H9 (cell line): ENCODE results near the gene ADAMTSL2. TPM values are rescaled to one million over a fixed set of nuclear protein-coding genes. Genes with fewer than 3 reads are reported as not detected.

ENCODE experiments used
- DNase-seq: peaks from one replicate; pipeline ENCODE4 v3.0.0-alpha.2; 2017
- H2AFZ ChIP-seq: one replicate; pipeline ENCODE4 v1.6.1; 2013; ENCODE audit warnings: mild to moderate bottlenecking, low read length, control low read depth, moderate library complexity
- H2AK5ac ChIP-seq: 2 replicates; pipeline ENCODE4 v1.6.1; 2013; ENCODE audit warnings: low read length, control low read depth, mixed read lengths; ENCODE audit not compliant: insufficient read length
- H2BK120ac ChIP-seq: one replicate; pipeline ENCODE4 v1.6.1; 2013; ENCODE audit warnings: low read depth, mild to moderate bottlenecking, low read length, control low read depth, inconsistent platforms; ENCODE audit not compliant: poor library complexity, severe bottlenecking
- H2BK12ac ChIP-seq: 2 replicates; pipeline ENCODE4 v1.6.1; 2013; ENCODE audit warnings: low read length, control low read depth, mixed read lengths, low read depth; ENCODE audit not compliant: insufficient read length
- H2BK15ac ChIP-seq: 2 replicates; pipeline ENCODE4 v1.6.1; 2013; ENCODE audit warnings: low read depth, low read length, control low read depth
- H2BK20ac ChIP-seq: one replicate; pipeline ENCODE4 v1.6.1; 2013; ENCODE audit warnings: low read depth, mild to moderate bottlenecking, low read length, control low read depth, inconsistent platforms; ENCODE audit not compliant: poor library complexity, severe bottlenecking
- H2BK5ac ChIP-seq: 2 replicates; pipeline ENCODE4 v1.6.1; 2013; ENCODE audit warnings: low read length, control low read depth, mixed read lengths; ENCODE audit not compliant: insufficient read length
- H3K14ac ChIP-seq: 2 replicates; pipeline ENCODE4 v1.6.1; 2013; ENCODE audit warnings: low read length, control low read depth; ENCODE audit not compliant: insufficient read depth
- H3K18ac ChIP-seq: 2 replicates; pipeline ENCODE4 v1.6.1; 2013; ENCODE audit warnings: low read depth, mild to moderate bottlenecking, mixed read lengths, low read length, control low read depth; ENCODE audit not compliant: insufficient read length
- H3K23ac ChIP-seq: 2 replicates; pipeline ENCODE4 v1.6.1; 2013; ENCODE audit warnings: low read length, control low read depth, mixed read lengths, low read depth; ENCODE audit not compliant: insufficient read length
- H3K23me2 ChIP-seq: 2 replicates; pipeline ENCODE4 v1.6.1; 2013; ENCODE audit warnings: low read depth, mild to moderate bottlenecking, mixed read lengths, low read length, control low read depth; ENCODE audit not compliant: insufficient read length, poor library complexity, severe bottlenecking
- H3K27ac ChIP-seq: 2 replicates; pipeline ENCODE4 v1.5.1; 2013; ENCODE audit warnings: low read length, control low read depth, mixed read lengths, low read depth; ENCODE audit not compliant: insufficient read length
- H3K27me3 ChIP-seq: 2 replicates; pipeline ENCODE4 v1.6.1; 2013; ENCODE audit warnings: low read length, control low read depth, inconsistent platforms; ENCODE audit not compliant: insufficient read depth
- H3K4ac ChIP-seq: 2 replicates; pipeline ENCODE4 v1.6.1; 2013; ENCODE audit warnings: low read depth, mild to moderate bottlenecking, control low read depth, inconsistent platforms, low read length, moderate library complexity
- H3K4me1 ChIP-seq: 2 replicates; pipeline ENCODE4 v1.6.1; 2013; ENCODE audit warnings: low read length, control low read depth, inconsistent platforms; ENCODE audit not compliant: insufficient read depth
- H3K4me2 ChIP-seq: 2 replicates; pipeline ENCODE4 v1.6.1; 2013; ENCODE audit warnings: low read length, control low read depth, mixed read lengths; ENCODE audit not compliant: insufficient read length, insufficient read depth
- H3K56ac ChIP-seq: 2 replicates; pipeline ENCODE4 v1.6.1; 2013; ENCODE audit warnings: low read depth, mild to moderate bottlenecking, mixed read lengths, low read length, control low read depth; ENCODE audit not compliant: insufficient read length
- H3K79me1 ChIP-seq: 2 replicates; pipeline ENCODE4 v1.6.1; 2013; ENCODE audit warnings: low read depth, mild to moderate bottlenecking, moderate library complexity, low read length, control low read depth, inconsistent platforms; ENCODE audit not compliant: insufficient read depth, poor library complexity, severe bottlenecking
- H3K79me2 ChIP-seq: 2 replicates; pipeline ENCODE4 v1.6.1; 2013; ENCODE audit warnings: low read length, control low read depth, inconsistent platforms; ENCODE audit not compliant: insufficient read depth
- H3K9ac ChIP-seq: 2 replicates; pipeline ENCODE4 v1.6.1; 2013; ENCODE audit warnings: low read length, control low read depth, mixed read lengths; ENCODE audit not compliant: insufficient read length; ENCODE audit errors: extremely low read depth
- H3K9me3 ChIP-seq: one replicate; pipeline ENCODE4 v1.6.1; 2013; ENCODE audit warnings: low read depth, low read length, inconsistent platforms; ENCODE audit not compliant: control insufficient read depth
- H3T11ph ChIP-seq: one replicate; pipeline ENCODE4 v1.6.1; 2013; ENCODE audit warnings: mild to moderate bottlenecking, low read length, control low read depth, inconsistent platforms
- H4K20me1 ChIP-seq: one replicate; pipeline ENCODE4 v1.6.1; 2013; ENCODE audit not compliant: control insufficient read depth, insufficient read length, insufficient read depth
- H4K5ac ChIP-seq: 2 replicates; pipeline ENCODE4 v1.6.1; 2013; ENCODE audit warnings: low read depth, mild to moderate bottlenecking, mixed read lengths, low read length, control low read depth; ENCODE audit not compliant: insufficient read length
- H4K8ac ChIP-seq: replicated peaks from 2 replicates; pipeline ENCODE4 v1.6.1; 2013; ENCODE audit warnings: low read length, control low read depth, mixed read lengths, low read depth; ENCODE audit not compliant: insufficient read length
- H4K91ac ChIP-seq: 2 replicates; pipeline ENCODE4 v1.6.1; 2013; ENCODE audit warnings: low read depth, mild to moderate bottlenecking, moderate library complexity, mixed read lengths, low read length, control low read depth; ENCODE audit not compliant: insufficient read length
- H3K27ac Mint-ChIP-seq, 3 experiments: 2 replicates in 2 of 3; 3 replicates in 1 of 3; pipeline ENCODE4 v1.8.0; 2020 to 2021; ENCODE audit warnings: mixed read lengths in 3 of 3, mild to moderate bottlenecking in 1 of 3, moderate library complexity in 1 of 3
- H3K27me3 Mint-ChIP-seq: 2 replicates; pipeline ENCODE4 v1.8.0; 2021; ENCODE audit warnings: low read depth, mild to moderate bottlenecking, moderate library complexity, mixed read lengths
- H3K36me3 Mint-ChIP-seq, 3 experiments: 2 replicates in 2 of 3; 3 replicates in 1 of 3; pipeline ENCODE4 v1.8.0; 2020 to 2021; ENCODE audit warnings: low read depth in 3 of 3, mixed read lengths in 3 of 3; ENCODE audit not compliant: insufficient read depth in 1 of 3
- H3K4me1 Mint-ChIP-seq, 2 experiments: 2 replicates each; pipeline ENCODE4 v1.8.0; 2020; ENCODE audit warnings: mixed read lengths in 2 of 2
- H3K4me3 Mint-ChIP-seq, 2 experiments: 2 replicates in 1 of 2; 3 replicates in 1 of 2; pipeline ENCODE4 v1.8.0; 2020 to 2021; ENCODE audit warnings: mild to moderate bottlenecking in 2 of 2, mixed read lengths in 2 of 2, moderate library complexity in 1 of 2
- H3K9me3 Mint-ChIP-seq, 2 experiments: 2 replicates in 1 of 2; 3 replicates in 1 of 2; pipeline ENCODE4 v1.8.0; 2020; ENCODE audit warnings: mild to moderate bottlenecking in 2 of 2, mixed read lengths in 2 of 2, moderate library complexity in 1 of 2
- WGBS: extraction: QIAGEN DNeasy Blood & Tissue Kit; methylation state at CpG from one replicate; pipeline ENCODE4 v1.1.7; 2013; ENCODE audit warnings: missing lambda C conversion rate, low lambda C conversion rate, mixed read lengths; ENCODE audit not compliant: insufficient read length; ENCODE audit errors: extremely low coverage; 5-methylcytosine and 5-hydroxymethylcytosine counted together
- total RNA-seq: library from RNA; stranded (reverse); gene quantifications from 2 replicates; pipeline ENCODE4 v1.2.1, GENCODE V29; 2021
- TF ChIP-seq, protein P1 (sequence below): fragments of 200-600 bp; sonication (generic); conservative IDR thresholded peaks from 3 replicates; pipeline ENCODE4 v1.8.0; 2021; ENCODE audit warnings: antibody characterized with exemption, mild to moderate bottlenecking

The ADAMTSL2 gene
- total RNA-seq, 1 experiment from 2014 or later: 0.61 TPM

DNA sequence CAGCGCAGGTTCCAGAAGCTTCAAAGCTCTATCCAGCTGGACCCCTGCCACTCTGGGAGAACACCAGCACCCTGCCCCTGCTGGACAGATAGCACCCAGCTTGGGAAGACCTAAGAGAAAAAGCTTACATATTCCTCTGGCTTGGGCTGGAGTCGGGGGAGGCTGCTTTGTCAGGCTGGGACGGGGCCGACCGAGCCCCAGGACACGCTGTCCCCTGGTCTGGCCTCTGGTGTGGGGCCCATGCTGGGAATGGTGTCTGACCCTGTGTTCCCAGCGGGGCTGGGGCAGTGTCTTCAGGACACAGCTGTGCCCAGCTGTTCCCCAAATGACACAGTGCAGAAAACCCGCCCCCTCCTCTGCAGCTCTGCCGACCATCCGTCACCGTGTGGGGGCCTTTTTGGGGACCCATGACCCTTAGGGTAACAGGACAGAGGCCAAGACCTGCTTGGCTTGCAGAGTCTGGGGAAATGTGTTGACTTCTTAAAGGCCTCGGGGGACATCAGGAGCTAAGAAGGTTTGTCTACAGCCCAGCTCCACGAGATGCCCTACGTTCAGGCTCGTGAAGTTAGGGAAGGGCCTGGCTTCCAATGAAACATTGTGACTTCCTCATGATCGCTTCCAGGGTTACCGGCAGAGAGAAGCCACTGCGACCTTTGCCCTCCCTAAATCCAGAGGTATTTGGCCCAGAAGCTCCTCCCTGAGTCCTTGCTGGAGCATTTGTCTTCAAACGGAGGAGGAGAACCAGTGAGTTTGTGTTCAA is 35.2 kb upstream of the ADAMTSL2 start:
- Histone ChIP-seq H2BK5ac (no peak overlapping the region), H2BK120ac (no peak overlapping the region), H4K20me1 (no peaks in the 10 kb centered on the region), H3K79me2 (no peaks in the 10 kb centered on the region), H3K56ac (no peak overlapping the region), H2BK20ac (no peak overlapping the region), H3K4ac (no peak overlapping the region), H3K4me1 (no peaks in the 10 kb centered on the region), H3K23ac (no peak overlapping the region), H2AK5ac (no peak overlapping the region), H3K14ac (no peak overlapping the region; the same call in 1 of the 2 replicates), H4K8ac (no peak overlapping the region), H3K23me2 (no peaks in the 10 kb centered on the region), H2BK15ac (no peak overlapping the region), H4K91ac (no peak overlapping the region), H3T11ph (no peak overlapping the region), H3K79me1 (no peaks in the 10 kb centered on the region), H2BK12ac (no peak overlapping the region), H3K27ac (no peak overlapping the region), H2AFZ (no peak overlapping the region), H4K5ac (no peak overlapping the region), H3K9me3 (no peaks in the 10 kb centered on the region), H3K18ac (no peak overlapping the region), H3K9ac (no peak overlapping the region), H3K27me3 (no peaks in the 10 kb centered on the region), H3K4me2 (no peak overlapping the region)
- Mint-ChIP-seq H3K9me3 (peaks cover 19% of the 10 kb centered on the region in 2 experiments), H3K36me3 (peaks cover 0 to 14% (median 4%) of the 10 kb centered on the region in 3 experiments; a peak in 5 of 7 replicates), H3K4me1 (no peaks in the 10 kb centered on the region), H3K4me3 (no peak overlapping the region), H3K27me3 (peaks cover 26% of the 10 kb centered on the region), H3K27ac (no peak overlapping the region)
- no peak for DNase-seq
- WGBS: no CpG with 5 or more reads among the region's 19 CpGs
- TF ChIP-seq, protein P1, sequence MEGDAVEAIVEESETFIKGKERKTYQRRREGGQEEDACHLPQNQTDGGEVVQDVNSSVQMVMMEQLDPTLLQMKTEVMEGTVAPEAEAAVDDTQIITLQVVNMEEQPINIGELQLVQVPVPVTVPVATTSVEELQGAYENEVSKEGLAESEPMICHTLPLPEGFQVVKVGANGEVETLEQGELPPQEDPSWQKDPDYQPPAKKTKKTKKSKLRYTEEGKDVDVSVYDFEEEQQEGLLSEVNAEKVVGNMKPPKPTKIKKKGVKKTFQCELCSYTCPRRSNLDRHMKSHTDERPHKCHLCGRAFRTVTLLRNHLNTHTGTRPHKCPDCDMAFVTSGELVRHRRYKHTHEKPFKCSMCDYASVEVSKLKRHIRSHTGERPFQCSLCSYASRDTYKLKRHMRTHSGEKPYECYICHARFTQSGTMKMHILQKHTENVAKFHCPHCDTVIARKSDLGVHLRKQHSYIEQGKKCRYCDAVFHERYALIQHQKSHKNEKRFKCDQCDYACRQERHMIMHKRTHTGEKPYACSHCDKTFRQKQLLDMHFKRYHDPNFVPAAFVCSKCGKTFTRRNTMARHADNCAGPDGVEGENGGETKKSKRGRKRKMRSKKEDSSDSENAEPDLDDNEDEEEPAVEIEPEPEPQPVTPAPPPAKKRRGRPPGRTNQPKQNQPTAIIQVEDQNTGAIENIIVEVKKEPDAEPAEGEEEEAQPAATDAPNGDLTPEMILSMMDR: no peak
